ENCODE results near the gene ERVFRD-1. TPM values are rescaled to one million over a fixed set of nuclear protein-coding genes. Genes with fewer than 3 reads are reported as not detected.

ERVFRD-1 gene
- total and polyA plus RNA-seq, 2 of the 13 experiments (the other 11 are each of a cell fraction or from before 2014, with no cell fraction given): not detected

DNA sequence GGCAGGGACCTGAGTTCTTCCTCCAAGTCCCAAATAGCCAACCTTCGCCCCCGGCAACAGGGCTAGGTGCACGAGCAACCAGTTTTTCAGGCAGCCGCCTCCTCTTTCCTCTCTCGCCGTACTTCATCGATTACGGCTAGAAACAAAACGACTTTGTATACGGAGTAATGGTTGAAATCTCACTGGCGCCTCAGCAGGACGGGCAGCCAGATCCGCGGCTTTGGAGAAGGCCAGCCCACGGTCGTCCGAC lies 18.2 kb downstream of the ERVFRD-1 start (continued):
- TF ChIP-seq ZBTB1 (CRISPR knock-in tag; IDR thresholded peaks at IDR 0.05; ENCODE audit: borderline replicate concordance) (no peak), EP300 (IDR thresholded peaks at IDR 0.05; ENCODE audit: low read depth in 2 of 2, low read length in 2 of 2) (no peak; a peak in 1 of 4 replicates), EP300 (CRISPR knock-in tag; IDR thresholded peaks at IDR 0.05; ENCODE audit: borderline replicate concordance) (no peak), TP53 (CRISPR knock-in tag; conservative IDR thresholded peaks at IDR 0.05) (no peak), SMAD3 (CRISPR knock-in tag; IDR thresholded peaks at IDR 0.05) (no peak), SOX6 (IDR thresholded peaks at IDR 0.05) (no peak), SOX6 (CRISPR knock-in tag; IDR thresholded peaks at IDR 0.05) (no peak), HDAC1 (CRISPR knock-in tag; IDR thresholded peaks at IDR 0.05) (no peak), HNRNPK (IDR thresholded peaks at IDR 0.05; ENCODE audit: low read depth, low read length, poor library complexity, severe bottlenecking) (no peak), PRPF4 (IDR thresholded peaks at IDR 0.05; ENCODE audit: low read depth, low read length, poor library complexity, severe bottlenecking) (no peak), MEIS2 (CRISPR knock-in tag; IDR thresholded peaks at IDR 0.05) (no peak; the same call in 1 of the 2 replicates), KAT8 (CRISPR knock-in tag; IDR thresholded peaks at IDR 0.05) (no peak), SNRNP70 (IDR thresholded peaks at IDR 0.05; ENCODE audit: low read depth, low read length) (no peak), NCOR1 (IDR thresholded peaks at IDR 0.05; ENCODE audit: borderline replicate concordance, low read length) (no peak), ZNF354B (CRISPR knock-in tag; IDR thresholded peaks at IDR 0.05) (no peak), ATRX (CRISPR knock-in tag; IDR thresholded peaks at IDR 0.05; ENCODE audit: borderline replicate concordance) (no peak), ZNF446 (CRISPR knock-in tag; IDR thresholded peaks at IDR 0.05) (no peak), ARID4A (CRISPR knock-in tag; IDR thresholded peaks at IDR 0.05; ENCODE audit: borderline replicate concordance) (no peak), NFIC (IDR thresholded peaks at IDR 0.05; ENCODE audit: low read length) (no peak), ZNF543 (CRISPR knock-in tag; IDR thresholded peaks at IDR 0.05) (peak; percentile 26; the same call in 1 of the 2 replicates), KLF12 (CRISPR knock-in tag; IDR thresholded peaks at IDR 0.05; ENCODE audit: borderline replicate concordance) (no peak), ZBTB38 (CRISPR knock-in tag; IDR thresholded peaks at IDR 0.05) (no peak)
- TF ChIP-seq, protein P1, sequence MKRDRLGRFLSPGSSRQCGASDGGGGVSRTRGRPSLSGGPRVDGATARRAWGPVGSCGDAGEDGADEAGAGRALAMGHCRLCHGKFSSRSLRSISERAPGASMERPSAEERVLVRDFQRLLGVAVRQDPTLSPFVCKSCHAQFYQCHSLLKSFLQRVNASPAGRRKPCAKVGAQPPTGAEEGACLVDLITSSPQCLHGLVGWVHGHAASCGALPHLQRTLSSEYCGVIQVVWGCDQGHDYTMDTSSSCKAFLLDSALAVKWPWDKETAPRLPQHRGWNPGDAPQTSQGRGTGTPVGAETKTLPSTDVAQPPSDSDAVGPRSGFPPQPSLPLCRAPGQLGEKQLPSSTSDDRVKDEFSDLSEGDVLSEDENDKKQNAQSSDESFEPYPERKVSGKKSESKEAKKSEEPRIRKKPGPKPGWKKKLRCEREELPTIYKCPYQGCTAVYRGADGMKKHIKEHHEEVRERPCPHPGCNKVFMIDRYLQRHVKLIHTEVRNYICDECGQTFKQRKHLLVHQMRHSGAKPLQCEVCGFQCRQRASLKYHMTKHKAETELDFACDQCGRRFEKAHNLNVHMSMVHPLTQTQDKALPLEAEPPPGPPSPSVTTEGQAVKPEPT (CRISPR knock-in tag; IDR thresholded peaks at IDR 0.05; ENCODE audit: low read depth): no peak
- TF ChIP-seq, protein P2, sequence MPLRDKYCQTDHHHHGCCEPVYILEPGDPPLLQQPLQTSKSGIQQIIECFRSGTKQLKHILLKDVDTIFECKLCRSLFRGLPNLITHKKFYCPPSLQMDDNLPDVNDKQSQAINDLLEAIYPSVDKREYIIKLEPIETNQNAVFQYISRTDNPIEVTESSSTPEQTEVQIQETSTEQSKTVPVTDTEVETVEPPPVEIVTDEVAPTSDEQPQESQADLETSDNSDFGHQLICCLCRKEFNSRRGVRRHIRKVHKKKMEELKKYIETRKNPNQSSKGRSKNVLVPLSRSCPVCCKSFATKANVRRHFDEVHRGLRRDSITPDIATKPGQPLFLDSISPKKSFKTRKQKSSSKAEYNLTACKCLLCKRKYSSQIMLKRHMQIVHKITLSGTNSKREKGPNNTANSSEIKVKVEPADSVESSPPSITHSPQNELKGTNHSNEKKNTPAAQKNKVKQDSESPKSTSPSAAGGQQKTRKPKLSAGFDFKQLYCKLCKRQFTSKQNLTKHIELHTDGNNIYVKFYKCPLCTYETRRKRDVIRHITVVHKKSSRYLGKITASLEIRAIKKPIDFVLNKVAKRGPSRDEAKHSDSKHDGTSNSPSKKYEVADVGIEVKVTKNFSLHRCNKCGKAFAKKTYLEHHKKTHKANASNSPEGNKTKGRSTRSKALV (CRISPR knock-in tag; IDR thresholded peaks at IDR 0.05): no peak

All from HepG2 (cell line).